Right ventricle myocardium superior (tissue), 1 donor: Measurements from ENCODE around the gene POU2AF3. TPM values are rescaled to one million over a fixed set of nuclear protein-coding genes. Genes with fewer than 3 reads are reported as not detected.

Source experiments
- ATAC-seq: fragments of 200-7000 bp; cut with Tn5 transposase; one replicate; pipeline ENCODE4 v1.9.1; 2020; ENCODE audit warnings: mild to moderate bottlenecking; ENCODE audit not compliant: poor library complexity
- DNase-seq: peaks from one replicate; pipeline ENCODE4 v3.0.0-alpha.2; 2020
- intact Hi-C: fragments of 100-400 bp; cut with DNase I; formaldehyde crosslinking; loops from one replicate; pipeline ENCODE4 v1.11.2; 2022
- total RNA-seq: library from RNA; stranded (reverse); fragmentation: NEBNext Ultra II Directional; extraction: Animal tissue kit (Norgen Biotek cat#: 25700); gene quantifications from one replicate; pipeline ENCODE4 v1.2.1, GENCODE V29; 2021
- donor health status: DM: no; HTN: yes; CAD: no; lungs with severe emphysema.

POU2AF3 gene
- total RNA-seq, 1 donor from 2014 or later = 1.0 TPM

DNA sequence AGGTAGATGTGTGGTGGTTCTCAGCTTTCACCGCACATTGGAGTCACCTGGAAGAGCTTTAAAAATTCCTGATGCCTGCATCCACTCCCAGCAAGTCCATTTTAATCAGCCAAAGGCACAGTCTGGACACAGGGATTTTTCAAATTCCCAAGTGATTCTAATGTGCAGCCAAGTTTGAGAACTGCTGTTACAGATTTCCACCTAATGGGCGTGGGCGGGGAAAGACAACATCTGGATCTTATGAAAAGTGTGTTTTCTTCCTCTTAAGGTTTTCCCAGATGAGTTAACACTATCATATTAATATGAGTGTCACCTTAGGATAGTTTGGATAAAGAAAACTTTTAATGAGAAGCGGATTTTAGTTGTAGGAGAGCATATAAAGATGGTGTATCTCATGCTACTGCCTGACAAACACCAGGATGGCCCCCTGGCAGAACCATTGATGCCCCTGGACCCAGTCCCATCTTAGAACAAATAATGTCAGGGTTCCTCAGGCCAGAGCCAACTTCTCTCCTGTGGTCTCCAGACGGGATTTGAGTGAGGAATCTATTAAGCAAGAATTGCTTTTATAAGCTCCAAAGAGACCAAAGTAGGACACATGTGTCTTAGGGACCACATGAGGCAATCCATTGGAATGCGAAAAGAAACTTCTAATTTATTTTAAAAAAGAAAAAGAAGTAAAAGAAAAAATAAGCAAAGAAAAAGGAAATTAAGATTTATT is 48.8 kb downstream of the POU2AF3 start:
- peak; percentile 82 for ATAC-seq
- intact Hi-C loops = no loop called here
- no peak for DNase-seq

DNA sequence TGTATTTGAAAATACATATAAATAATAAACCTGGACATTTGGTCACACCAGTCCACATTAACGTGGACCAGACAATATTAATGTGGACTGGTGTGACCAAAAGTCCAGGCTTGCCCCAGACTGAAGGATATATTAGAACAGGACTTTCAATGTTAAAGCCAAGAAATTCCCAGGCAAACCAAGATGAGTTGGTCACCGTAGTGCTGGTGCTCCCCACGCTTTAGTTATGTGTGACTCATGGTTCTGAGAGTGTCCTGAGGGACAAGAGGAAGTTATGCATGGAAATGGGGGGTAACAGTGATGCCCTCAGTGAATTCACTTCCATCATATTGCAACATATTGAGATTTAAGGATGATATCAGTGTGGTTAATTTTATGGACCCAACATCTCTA is 49.4 kb downstream of the POU2AF3 start:
- DNase-seq (no peak), ATAC-seq (peak; percentile 51)
- intact Hi-C loops = no loop called here

DNA sequence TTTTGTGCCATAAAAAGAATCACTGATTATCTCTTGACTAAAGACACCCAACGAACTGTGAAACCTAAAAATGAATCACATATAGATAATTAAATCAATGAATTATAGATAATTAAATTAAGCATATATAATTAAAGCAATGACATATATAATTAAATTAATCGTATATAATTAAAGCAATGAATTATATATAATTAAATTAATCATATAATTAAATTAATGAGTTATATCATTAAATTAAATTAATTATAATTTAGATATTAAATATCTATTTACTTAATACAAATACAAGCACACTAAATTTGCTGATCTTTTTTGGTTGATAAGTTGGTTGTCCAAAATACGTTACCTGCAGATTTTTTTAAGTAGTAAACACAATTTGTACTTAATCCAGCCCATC is 49.8 kb downstream of the POU2AF3 start:
- ATAC-seq (no peak), DNase-seq (no peak)
- intact Hi-C loops = no loop called here

DNA sequence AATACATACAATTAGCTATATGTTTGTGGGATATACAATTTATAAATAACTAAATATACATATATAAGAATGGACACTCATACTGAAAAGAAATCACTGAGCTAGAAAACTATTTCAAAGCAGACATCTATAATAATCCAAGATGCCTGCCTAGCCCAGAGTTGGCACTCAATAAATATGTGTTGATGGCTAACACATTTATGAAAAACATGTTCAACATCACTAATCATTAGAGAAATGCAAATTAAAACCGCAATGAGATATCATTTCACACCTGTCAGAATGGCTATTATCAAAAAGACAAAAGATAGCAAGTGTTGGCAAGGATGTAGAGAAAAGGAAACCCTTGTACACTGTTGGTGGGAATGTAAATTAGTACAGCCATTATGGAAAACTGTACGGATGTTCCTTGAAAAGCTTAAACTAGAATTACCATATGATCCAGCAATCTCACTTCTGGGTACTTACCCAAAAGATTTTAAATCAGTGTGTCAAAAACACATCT is 50.9 kb downstream of the POU2AF3 start:
- DNase-seq (no peak), ATAC-seq (no peak)

DNA sequence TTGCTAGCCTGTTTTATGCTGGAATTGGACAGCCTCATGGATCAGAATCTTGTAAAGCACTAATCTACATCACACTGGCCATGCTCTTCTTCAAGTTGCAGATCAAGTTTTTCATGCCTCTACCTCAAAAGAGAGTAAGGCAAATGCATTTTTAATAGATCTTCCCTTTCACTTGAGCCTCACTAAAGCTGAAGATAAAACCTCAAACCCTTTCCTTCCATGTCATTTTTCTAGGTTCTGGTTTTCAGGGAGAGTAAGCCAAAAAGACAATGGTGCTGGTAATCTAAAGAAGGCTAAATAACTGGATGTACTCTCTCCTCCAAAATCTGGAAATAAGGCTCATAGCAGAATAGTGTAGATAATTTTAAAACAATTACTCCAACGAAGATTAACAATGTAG is 52.5 kb downstream of the POU2AF3 start:
- ATAC-seq (no peak), DNase-seq (no peak)
- intact Hi-C loops = no loop called here

More for the DNA sequence above, 50.9 kb downstream of the POU2AF3 start:
- intact Hi-C loops = no loop called here

DNA sequence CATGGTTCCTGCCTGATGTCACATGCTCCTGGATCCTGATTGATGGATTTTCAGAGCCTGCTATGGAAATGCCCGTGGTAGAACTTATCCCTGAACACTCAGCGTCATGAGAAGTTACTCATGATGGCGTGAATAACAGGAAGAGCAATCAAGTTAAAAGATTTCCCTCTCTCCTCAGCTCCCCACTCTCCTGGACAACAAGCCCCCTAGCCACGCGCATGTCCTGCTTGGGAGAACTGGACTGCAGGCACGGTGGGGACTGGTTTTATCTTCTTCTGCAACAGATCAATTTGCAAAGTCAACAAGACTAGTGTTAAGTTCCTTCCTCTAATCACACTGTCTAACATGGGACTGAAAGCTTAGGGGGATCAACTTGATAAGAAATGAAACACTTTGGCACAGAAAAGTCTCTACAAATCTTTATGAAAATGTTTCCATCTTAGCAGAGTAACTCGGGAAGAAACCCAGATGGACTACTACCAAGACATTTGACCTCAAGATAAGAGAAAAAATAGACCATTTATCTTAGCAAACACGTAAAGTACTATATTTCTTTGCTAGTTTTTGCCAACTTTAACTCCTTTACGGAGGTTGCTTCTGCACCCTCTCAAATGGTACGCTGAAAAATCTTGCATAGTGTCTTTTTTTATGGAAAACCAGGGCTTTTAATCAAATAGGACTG is 53.2 kb downstream of the POU2AF3 start:
- DNase-seq = no peak
- intact Hi-C loops = no loop called here
- ATAC-seq = peak; percentile 32

DNA sequence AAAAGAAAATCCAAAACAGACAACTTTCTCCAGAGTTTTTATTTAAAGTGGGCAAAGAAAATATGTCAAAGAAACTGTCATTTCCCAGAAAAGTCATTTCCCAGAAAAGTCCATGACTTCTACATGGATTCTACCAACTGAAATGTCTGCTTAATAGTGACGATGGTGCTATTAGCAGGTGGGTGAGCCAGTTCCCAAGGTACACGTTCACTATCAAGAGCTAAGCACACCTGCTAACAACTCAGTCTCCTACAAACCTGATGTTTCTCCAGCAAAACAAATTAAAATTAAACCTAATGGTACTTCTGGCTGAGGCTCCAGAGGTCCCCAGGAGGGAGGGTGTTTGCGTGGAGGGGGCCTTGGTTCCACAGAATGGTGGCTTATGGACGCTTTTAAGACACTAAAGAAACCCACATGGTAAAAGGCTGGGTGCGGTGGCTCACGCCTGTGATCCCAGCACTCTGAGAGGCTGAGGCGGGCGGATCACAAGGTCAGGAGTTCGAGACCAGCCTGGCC is 53.9 kb downstream of the POU2AF3 start:
- intact Hi-C loops = no loop called here
- DNase-seq = no peak
- ATAC-seq = no peak

DNA sequence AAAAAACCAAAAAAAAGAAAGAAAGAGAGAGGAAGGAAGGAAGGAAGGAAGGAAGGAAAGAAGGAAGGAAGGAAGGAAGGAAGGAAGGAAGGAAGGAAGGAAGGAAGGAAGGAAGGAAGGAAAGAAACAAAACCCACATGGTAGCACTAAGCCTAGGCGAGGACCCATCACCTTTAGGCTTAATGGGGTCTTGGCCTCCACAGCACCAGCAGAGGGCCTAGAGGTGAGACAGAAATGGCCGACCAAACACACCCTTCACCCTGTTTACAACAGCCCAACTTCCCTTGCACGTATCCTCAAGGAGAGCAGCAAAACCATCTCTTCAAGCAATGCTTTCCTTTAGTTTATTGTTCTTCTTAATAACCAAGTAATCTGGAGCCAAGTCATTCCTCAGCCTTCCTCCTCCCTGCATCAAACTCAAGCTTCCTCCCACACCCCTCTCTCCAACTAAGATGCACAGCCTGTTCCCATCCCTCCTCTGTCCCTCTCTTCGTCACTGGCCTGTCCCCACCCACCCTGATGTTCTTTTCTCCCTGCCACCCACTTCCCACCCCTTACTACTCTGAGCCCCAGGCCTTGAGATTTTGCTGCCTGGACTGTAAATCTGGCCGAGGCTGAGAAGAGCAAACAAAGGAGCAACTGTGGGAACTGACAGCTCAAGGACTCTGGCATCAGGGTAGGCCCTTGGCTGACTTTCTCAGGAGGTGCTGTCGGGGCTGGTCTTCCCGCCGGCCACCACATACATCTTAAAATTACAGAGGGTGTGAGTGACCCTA is 54.8 kb downstream of the POU2AF3 start:
- ATAC-seq = peak; percentile 68
- intact Hi-C loops = no loop called here
- DNase-seq = no peak

DNA sequence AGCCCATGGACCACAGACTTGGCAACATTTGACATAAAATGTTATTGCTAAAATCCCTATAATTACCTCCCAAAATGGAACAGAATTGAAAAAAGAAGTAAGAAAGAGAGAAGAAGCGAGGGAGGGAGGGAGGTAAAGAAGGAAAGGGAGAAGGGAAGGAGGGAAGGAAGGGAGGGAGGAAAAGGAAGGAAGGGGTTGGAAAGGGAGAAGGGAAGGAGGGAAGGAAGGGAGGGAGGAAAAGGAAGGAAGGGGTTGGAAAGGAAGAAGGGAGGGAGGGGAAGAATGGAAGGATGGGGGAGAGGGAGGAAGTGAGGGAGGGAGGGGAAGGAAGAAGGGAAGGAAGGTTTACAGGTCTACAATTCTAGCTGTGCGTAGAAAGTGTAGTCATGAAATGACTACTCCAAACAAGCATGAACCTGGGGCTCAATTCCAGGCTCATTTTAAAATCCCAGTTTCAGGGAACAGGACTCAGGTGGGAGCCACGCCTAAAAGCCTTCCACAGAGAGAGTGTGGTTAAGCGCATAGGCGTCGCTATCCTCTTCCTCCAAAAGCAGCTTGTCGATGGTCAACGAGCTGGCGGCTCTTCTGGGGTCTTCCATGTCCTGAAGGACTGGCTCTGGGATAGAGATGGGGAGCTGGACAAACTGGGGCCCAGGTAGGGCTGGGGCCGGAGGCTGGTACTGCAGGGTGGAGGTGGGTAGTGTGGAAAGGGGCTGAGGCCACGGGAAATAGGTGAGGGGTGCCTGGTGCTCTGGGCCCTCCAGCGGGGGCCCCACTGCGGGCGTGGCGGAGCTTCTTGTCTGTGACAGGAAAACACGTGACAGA is 55.6 kb downstream of the POU2AF3 start:
- DNase-seq (no peak), ATAC-seq (no peak)
- intact Hi-C loops = no loop called here

DNA sequence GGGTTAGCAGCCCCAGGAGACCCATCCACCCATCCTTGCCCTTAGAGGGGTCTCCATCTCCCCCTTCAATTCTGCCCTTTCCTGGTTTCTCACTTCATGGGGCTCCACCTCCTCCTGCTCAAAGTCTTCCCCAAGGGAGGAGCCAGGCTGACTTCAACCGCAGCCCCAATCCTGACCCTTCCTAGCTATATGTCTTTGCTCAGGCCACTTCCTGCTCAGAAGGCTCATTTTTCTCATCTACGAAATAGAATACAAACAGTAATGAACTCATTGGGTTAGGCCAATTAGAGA is 56.2 kb downstream of the POU2AF3 start:
- DNase-seq = no peak
- no peak for ATAC-seq
- intact Hi-C loops = no loop called here

DNA sequence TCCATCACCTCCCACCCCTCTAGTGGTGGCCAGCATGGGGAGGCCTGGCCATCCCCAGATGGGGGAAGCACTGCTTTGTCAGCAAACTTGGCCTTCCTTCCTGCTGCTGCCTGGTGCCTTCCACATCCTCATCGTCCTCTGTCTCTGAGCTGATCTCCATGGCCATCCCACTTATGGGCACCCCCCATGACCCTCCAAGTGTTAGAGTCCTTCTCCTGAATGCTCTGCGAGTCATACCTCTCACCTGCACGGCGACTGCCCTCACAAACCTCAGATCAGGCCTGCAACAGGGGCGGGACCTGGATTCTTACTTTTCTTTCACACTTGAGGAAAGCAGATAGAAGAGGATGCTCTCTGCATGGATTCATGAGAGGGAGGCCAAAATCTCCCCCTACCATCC is 56.8 kb downstream of the POU2AF3 start:
- no peak for ATAC-seq
- intact Hi-C loops = no loop called here
- DNase-seq = no peak

DNA sequence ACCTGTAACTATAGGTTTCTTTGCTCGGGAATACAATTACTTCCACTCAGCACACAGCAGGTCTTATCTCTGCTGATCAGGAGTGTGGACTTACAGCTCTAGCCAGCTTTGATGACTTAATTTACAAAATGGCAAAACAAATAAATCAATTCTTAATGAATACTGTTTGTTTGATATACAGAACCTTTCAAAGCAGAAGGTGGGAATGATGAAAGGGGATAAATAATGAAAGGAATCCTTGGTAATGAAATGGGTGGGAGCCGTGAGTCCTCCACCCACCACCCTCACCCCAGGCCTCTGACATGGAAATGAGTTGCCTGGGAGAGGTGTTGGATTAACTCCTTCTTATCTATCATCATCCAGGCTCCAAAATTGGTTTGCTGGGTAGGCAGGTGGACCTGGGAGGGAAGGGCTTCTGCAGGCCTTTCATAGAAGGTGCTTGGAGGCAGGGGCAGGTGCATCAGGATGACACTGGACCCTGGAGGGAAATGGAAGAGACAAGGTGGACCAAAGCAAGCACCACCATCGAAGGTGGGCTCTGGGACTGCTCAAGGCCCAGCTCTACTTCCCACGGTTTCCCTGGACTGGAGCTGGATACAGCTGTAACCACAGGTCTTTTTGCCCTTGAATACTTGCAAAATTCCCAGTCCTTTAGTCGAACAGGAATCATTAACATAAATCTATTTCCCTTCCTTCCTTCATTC is 57.8 kb downstream of the POU2AF3 start:
- no peak for DNase-seq
- intact Hi-C loops = no loop called here
- no peak for ATAC-seq

DNA sequence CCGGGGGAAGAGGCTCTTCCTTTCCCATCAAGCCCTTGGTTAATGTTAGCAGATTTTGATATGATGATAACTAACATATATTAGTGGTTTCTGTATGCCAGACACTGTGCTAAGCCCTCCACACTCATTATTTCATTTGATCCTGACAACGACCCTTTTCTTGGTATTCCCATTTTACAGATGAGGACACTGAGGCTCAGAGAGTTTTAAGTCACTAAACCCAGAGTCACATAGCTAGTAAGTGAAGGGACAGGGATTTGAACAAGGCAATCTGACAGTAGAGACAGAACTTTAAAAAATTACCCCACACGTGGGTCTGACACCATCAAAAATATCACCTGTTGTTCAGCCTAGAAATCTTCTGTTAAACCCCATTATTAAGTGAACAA is 58.3 kb downstream of the POU2AF3 start:
- no peak for DNase-seq
- ATAC-seq = no peak
- intact Hi-C loops = no loop called here

DNA sequence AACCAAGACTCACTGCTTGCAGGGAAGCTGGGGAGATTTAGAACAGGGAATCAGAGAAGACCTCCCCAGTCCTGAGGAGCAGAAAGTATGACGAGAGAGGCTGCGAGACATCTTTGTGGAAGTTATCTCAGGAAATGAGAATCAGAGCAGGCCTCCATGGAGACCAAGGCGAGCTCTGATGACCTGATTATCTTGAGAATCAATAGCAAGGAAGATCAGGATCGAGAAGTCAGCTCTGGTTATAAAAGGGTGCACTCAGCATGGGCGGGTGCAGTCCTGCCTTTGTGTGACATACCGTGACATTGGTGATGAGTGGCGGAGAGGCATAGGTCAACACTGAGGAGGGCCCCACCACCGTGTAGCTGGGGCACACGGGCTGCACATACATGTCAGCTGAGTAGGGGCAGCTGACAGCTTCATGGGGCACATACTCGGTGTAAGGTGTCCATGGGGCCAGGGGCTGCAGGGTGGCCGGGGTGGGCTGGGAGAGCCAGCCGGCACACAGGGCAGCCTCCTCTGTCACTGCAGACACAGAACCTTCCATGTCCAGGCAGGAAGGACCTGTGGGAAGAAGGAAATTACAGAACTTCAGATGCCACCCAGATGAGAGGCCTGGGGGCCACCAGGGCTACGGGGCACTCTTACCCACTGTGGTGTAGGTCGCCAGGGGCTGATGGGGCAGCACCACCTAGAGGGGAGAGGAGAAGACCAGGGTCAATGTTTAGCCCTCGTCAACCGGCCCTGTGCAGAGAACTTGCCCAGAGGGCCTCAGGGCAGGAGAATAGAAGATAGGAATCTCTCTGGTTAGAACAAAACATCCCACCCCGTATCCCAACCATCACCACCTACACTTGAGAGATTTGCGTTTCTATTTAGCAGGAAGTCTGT is 59.0 kb downstream of the POU2AF3 start:
- ATAC-seq (no peak), DNase-seq (no peak)
- intact Hi-C loops = no loop called here
